NCI-H526 (cell line): Measurements from ENCODE around the gene SMIM29.
"Not testable (repeated sequence)": the region's sequence is repeated elsewhere in the genome, so short reads cannot be mapped to it uniquely, and the experiment has no call there.

ENCODE experiments used
- DNase-seq, 2 experiments: peaks; one replicate each; lab custom pipeline; 2025; lab: John Stamatoyannopoulos, UW

The SMIM29 gene

DNA sequence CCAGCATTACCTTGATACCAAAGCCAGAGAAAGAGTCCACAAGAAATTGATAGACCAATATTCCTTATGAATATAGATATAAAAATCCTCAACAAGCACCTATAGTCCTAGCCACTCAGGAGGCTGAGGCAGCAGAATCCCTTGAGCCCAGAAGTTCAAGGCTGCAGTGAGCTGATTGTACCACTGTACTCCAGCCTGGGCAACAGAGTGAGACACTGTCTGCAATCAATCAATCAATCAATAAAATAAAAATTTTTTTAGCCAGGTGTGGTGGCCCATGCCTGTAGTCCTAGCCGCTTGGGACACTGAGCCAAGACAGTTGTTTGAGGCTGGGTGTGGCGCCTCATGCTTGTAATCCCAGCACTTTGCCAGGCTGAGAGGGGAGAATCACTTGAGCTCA is 18.9 kb upstream of the SMIM29 start:
- no peak for DNase-seq

GRCh38 chr6:34263484-34263883 is 14.7 kb upstream of the SMIM29 start:
- not testable (repeated sequence) for DNase-seq

- no peak for DNase-seq
Measured at GRCh38 chr6:34260576-34261267, 11.9 kb upstream of the SMIM29 start.

GRCh38 chr6:34259529-34260069 is 10.8 kb upstream of the SMIM29 start:
- DNase-seq = no peak

DNA sequence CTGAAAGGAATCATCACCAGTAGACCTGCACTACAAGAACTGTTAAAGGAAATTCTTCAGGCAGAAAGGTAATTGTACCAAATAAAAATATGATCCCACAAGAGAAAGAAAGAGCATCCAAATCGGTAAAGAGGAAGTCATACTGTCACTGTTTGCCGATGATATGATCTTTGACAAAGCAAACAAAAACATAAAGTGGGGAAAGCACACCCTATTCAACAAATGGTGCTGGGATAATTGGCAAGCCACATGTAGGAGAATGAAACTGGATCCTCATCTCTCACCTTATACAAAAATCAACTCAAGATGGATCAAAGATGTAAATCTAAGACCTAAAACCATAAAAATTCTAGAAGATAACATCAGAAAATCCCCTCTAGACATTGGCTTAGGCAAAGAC is 3.6 kb upstream of the SMIM29 start:
- DNase-seq = not testable (repeated sequence)

GRCh38 chr6:34249469-34250261 is 859 bp upstream of the SMIM29 start:
- DNase-seq = no peak

DNA sequence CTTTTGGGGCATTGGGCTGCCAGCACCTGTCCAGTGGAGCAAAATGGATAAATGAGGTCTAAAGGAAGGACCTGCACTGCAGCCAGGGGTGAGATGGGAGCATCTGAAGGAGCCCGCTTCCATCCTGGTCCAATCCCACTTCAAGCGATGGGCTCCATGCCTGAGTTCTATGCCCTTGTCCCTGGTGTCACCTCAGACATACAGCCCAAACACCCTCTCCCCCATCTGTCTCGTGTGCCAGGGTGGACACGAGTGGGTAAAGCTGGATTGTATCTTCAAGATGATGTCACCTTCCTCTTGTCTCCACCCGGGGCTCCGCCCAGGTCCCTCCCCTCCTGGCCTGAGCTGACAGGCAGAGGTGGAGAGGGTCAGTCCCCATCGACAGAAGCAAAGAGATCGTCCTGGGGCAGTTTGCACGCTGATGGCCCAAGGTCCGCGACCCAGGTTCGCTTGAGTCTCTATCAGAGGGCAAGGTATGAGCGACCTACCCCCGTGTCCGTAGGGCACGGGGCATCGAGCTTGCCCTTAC is 544 bp downstream of the SMIM29 start:
- peak in 1 of 2 experiments; percentile 47 for DNase-seq

DNA sequence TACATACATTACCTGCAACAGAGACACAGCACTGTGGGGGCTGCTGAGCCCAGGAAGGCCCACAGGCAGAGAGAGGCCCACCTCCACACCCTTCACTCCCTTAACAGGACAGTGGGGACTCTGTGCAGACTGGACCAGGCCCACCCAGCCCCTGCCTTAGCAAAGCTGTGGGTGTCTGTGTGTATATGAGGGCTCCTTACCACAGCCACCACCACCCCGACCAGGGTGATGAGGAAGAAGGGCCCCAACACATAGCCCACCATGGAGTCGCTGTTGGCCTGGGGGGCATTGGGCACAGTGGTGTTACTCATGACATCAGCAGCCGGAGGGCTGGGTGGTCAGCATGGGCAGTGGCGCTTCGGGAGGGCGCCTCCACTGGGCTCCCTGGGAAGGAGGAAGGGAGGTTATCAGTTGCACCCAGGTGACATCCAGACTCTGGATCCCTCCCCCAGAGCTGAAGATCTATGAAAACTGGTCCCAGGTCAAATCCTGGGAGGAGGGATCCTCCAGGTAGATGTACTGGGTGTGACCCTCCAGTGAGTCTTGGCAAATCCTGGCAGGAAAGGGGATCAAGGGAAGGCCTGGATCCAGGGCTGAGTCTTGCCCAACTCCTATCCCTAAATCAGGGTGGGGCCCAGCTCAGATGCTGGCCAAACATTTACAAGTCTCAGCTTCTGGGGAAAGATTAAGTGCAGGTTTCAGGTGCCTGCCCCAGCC is 1.2 kb downstream of the SMIM29 start:
- no peak for DNase-seq

- peak; percentile 9 to 60 for DNase-seq
Measured at GRCh38 chr6:34246563-34247391, 2.0 kb downstream of the SMIM29 start.

DNA sequence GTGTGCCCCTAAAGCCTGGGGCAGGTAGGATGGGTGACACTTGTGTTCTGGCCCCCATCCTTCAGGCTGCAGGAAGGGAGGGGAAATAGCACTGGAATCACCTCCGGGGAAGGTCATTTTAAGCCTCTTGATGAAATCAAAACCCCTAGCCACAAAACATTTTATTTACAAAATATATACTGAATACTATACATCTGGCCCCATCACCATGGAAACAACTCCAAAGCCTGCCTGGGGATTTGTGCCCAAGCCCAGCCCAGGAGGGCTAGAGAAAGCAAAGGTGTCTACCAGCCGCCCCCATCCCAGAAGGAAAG is 2.6 kb downstream of the SMIM29 start:
- DNase-seq = no peak

GRCh38 chr6:34245761-34246140 is 3.1 kb downstream of the SMIM29 start:
- not testable (repeated sequence) for DNase-seq

DNA sequence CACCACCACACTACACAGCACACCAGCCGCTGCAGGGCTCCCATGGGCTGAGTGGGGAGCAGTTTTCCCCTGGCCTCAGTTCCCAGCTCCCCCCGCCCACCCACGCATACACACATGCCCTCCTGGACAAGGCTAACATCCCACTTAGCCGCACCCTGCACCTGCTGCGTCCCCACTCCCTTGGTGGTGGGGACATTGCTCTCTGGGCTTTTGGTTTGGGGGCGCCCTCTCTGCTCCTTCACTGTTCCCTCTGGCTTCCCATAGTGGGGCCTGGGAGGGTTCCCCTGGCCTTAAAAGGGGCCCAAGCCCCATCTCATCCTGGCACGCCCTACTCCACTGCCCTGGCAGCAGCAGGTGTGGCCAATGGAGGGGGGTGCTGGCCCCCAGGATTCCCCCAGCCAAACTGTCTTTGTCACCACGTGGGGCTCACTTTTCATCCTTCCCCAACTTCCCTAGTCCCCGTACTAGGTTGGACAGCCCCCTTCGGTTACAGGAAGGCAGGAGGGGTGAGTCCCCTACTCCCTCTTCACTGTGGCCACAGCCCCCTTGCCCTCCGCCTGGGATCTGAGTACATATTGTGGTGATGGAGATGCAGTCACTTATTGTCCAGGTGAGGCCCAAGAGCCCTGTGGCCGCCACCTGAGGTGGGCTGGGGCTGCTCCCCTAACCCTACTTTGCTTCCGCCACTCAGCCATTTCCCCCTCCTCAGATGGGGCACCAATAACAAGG is 3.6 kb downstream of the SMIM29 start:
- DNase-seq = not testable (repeated sequence)

DNA sequence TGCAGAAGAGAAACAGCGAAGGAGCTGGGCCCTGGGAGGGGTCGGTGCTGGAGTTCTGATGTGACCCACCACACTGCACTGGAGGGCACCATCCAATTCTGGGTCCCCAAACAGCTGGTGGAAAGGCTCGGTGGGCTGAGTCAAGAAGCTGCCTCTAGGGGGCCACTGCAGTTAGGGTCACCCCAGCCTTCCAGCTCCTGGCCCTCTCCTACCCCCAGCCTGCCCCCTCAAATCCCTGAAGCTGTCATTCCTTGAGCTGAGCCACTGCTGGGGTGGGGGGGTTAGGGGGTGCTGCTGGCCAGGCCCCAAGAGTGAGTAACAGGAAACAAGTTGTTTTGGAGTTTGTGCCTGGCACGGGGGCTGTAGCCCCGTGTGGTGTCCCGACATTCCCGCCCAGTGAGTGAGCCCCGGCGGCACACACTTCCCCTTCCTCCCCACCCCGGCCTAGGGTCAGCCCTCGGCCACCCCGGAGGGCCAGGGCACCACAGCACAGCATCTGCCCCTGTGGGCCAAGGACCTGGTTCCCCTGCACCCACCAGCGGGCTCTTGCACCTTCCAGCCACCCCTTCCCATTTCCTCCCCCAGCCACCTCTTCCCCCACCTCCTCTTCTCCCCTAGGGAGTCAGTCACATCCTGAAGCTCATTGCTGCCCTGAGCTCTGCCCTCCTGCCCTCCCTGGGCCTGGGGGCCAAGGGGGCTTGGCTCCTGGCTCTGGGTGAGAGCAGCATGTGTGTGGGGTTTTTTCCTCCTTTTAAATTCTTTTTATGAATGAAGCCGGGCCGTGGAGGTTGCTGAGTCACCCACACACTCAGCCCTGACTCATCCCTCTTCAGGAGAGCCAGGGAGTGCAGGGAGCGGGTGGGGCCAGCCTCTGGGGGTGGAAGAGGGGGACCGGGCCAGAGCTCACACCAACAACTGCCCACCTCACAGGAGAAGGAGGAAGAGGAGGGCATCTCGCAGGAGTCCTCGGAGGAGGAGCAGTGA is 4.6 kb downstream of the SMIM29 start:
- no peak for DNase-seq

- DNase-seq = no peak
Measured at GRCh38 chr6:34243131-34243771, 5.6 kb downstream of the SMIM29 start.

DNA sequence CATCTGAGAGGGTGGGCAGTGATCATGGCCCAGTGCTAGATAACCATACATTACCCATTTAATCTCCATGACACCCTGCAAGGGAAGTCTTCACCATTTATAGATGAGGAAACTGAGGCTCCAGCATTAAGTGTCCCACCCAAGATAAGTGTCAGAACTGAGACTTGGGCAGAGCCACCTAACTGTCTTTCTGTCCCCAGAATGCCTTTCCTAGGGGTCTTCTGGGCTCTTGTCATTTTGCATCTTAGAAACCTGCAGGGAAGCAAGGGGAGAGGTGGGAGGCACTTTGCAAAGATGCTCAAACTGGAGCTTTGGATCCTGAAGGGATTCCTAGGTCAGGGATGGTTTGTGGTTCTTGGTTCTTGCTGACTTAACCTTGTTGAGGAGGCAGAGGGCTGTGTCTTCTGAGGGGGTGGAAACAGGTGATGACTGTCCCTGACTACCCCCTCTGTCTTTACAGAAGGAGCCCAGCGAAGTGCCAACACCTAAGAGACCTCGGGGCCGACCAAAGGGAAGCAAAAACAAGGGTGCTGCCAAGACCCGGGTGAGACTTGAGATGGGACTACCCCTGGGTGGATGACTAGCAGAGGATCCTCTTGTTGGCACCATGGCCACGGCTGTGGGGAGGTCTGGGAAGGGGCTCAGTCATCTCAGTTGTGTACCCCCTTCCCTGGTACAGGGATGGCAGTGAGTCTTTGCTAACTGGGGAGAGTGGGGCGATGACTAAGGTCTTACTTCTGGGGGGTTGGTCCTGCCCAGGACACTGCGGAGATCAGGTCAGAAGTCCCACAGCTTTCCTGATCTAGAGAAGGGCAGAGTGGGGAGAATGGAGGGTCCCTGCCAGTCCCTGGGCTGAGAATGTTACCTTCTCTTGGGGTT is 6.3 kb downstream of the SMIM29 start:
- no peak for DNase-seq

GRCh38 chr6:34241351-34242215 is 7.2 kb downstream of the SMIM29 start:
- no peak for DNase-seq
